ENCODE data around the gene PTGES2. TPM values are rescaled to one million over a fixed set of nuclear protein-coding genes. Genes with fewer than 3 reads are reported as not detected.
"Not testable (repeated sequence)": the region's sequence is repeated elsewhere in the genome, so short reads cannot be mapped to it uniquely, and the experiment has no call there.

The PTGES2 gene
- total and polyA plus RNA-seq, 4 donors: 22.8 to 41.1 (median 31.5) TPM

DNA sequence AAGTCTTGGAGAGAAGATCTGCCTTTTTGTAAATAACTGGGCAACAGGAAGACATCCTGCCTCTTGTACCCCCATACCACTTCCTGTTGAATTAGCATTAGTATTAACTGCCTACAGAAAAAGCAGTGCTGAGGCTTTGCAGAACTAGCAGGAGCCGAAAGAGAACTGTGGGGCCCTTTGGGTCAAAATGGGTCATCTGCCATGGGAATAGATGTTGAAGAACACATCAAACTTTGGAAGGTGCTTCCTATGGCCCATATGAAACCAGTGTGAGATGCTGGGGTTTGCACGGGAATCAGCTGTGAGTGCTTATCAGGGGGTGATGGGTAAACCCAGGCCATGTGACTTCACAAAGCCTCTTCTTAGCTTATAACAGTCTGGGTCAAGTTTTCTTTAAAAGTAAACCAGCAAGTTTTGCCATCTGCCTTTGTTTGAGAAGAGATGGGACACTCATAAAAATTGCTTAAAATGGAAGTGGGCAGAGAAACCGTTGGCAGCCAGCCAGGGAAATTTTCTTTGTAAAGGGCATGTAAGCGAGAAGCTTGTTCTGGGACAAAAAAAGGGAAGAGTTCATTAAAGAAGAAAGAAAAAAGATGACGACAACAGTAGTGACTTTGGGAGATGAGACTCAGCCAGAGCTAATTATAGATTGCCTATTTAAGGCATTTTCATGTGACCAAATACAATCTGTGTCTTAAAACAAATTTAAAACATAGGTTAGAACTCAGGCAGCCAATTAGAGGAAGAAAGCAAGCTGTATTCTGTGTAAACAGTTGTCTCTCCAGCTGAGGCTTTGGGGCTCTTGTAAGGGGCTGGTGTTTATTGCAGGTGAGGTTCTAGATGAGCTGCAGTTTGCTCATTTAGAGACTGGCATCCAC lies 55.1 kb downstream of the PTGES2 start:
- H3K9me3 ChIP-seq (ENCODE audit: control insufficient read depth in 4 of 4, low read length in 3 of 4): no peaks in the 10 kb centered on the region
- peak overlapping the region; percentile 71 to 87 for H3K27ac ChIP-seq (ENCODE audit: low read depth in 1 of 2, low read length in 2 of 2)
- no peak overlapping the region for H3K4me3 ChIP-seq (ENCODE audit: low read depth in 1 of 3, low read length in 3 of 3)
- DNase-seq (ENCODE audit: low spot score): peak; percentile 68
- TF ChIP-seq, protein P1, sequence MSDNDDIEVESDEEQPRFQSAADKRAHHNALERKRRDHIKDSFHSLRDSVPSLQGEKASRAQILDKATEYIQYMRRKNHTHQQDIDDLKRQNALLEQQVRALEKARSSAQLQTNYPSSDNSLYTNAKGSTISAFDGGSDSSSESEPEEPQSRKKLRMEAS (IDR thresholded peaks at IDR 0.05): no peak
- TF ChIP-seq, protein P2, sequence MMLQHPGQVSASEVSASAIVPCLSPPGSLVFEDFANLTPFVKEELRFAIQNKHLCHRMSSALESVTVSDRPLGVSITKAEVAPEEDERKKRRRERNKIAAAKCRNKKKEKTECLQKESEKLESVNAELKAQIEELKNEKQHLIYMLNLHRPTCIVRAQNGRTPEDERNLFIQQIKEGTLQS (IDR thresholded peaks at IDR 0.05): no peak
- TF ChIP-seq, protein P3, sequence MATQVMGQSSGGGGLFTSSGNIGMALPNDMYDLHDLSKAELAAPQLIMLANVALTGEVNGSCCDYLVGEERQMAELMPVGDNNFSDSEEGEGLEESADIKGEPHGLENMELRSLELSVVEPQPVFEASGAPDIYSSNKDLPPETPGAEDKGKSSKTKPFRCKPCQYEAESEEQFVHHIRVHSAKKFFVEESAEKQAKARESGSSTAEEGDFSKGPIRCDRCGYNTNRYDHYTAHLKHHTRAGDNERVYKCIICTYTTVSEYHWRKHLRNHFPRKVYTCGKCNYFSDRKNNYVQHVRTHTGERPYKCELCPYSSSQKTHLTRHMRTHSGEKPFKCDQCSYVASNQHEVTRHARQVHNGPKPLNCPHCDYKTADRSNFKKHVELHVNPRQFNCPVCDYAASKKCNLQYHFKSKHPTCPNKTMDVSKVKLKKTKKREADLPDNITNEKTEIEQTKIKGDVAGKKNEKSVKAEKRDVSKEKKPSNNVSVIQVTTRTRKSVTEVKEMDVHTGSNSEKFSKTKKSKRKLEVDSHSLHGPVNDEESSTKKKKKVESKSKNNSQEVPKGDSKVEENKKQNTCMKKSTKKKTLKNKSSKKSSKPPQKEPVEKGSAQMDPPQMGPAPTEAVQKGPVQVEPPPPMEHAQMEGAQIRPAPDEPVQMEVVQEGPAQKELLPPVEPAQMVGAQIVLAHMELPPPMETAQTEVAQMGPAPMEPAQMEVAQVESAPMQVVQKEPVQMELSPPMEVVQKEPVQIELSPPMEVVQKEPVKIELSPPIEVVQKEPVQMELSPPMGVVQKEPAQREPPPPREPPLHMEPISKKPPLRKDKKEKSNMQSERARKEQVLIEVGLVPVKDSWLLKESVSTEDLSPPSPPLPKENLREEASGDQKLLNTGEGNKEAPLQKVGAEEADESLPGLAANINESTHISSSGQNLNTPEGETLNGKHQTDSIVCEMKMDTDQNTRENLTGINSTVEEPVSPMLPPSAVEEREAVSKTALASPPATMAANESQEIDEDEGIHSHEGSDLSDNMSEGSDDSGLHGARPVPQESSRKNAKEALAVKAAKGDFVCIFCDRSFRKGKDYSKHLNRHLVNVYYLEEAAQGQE (IDR thresholded peaks at IDR 0.05): no peak
- TF ChIP-seq JUND (IDR thresholded peaks at IDR 0.05) (peak in 1 of 2 donors; percentile 36), NR2F2 (IDR thresholded peaks at IDR 0.05) (no peak), HNF4G (IDR thresholded peaks at IDR 0.05) (no peak), FOXA2 (IDR thresholded peaks at IDR 0.05) (no peak), FOXA1 (IDR thresholded peaks at IDR 0.05) (no peak), HNF4A (conservative IDR thresholded peaks at IDR 0.05) (peak in 1 of 2 donors; percentile 14), RAD21 (IDR thresholded peaks at IDR 0.05) (no peak), YY1 (IDR thresholded peaks at IDR 0.05) (no peak), TAF1 (conservative IDR thresholded peaks at IDR 0.05) (no peak), GABPA (IDR thresholded peaks at IDR 0.05 in 1 of 2, conservative IDR thresholded peaks at IDR 0.05 in 1 of 2) (no peak), EGR1 (IDR thresholded peaks at IDR 0.05; ENCODE audit: low read depth in 2 of 2) (no peak), RXRA (IDR thresholded peaks at IDR 0.05) (no peak), SP1 (IDR thresholded peaks at IDR 0.05) (peak; percentile 16)
- TF ChIP-seq, protein P4, sequence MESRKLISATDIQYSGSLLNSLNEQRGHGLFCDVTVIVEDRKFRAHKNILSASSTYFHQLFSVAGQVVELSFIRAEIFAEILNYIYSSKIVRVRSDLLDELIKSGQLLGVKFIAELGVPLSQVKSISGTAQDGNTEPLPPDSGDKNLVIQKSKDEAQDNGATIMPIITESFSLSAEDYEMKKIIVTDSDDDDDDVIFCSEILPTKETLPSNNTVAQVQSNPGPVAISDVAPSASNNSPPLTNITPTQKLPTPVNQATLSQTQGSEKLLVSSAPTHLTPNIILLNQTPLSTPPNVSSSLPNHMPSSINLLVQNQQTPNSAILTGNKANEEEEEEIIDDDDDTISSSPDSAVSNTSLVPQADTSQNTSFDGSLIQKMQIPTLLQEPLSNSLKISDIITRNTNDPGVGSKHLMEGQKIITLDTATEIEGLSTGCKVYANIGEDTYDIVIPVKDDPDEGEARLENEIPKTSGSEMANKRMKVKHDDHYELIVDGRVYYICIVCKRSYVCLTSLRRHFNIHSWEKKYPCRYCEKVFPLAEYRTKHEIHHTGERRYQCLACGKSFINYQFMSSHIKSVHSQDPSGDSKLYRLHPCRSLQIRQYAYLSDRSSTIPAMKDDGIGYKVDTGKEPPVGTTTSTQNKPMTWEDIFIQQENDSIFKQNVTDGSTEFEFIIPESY (IDR thresholded peaks at IDR 0.05): no peak
- TF ChIP-seq, protein P5, sequence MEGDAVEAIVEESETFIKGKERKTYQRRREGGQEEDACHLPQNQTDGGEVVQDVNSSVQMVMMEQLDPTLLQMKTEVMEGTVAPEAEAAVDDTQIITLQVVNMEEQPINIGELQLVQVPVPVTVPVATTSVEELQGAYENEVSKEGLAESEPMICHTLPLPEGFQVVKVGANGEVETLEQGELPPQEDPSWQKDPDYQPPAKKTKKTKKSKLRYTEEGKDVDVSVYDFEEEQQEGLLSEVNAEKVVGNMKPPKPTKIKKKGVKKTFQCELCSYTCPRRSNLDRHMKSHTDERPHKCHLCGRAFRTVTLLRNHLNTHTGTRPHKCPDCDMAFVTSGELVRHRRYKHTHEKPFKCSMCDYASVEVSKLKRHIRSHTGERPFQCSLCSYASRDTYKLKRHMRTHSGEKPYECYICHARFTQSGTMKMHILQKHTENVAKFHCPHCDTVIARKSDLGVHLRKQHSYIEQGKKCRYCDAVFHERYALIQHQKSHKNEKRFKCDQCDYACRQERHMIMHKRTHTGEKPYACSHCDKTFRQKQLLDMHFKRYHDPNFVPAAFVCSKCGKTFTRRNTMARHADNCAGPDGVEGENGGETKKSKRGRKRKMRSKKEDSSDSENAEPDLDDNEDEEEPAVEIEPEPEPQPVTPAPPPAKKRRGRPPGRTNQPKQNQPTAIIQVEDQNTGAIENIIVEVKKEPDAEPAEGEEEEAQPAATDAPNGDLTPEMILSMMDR (IDR thresholded peaks at IDR 0.05; ENCODE audit: low read depth, low read length, missing input control): no peak
- peaks cover 17 to 47% (median 36%) of the 10 kb centered on the region in 4 donors for H3K4me1 ChIP-seq (ENCODE audit: control insufficient read depth in 4 of 4, insufficient read depth in 4 of 4, low read length in 3 of 4)
- 11% methylated on average over 5 of the region's 5 CpGs for WGBS
- no peaks in the 10 kb centered on the region for H3K27me3 ChIP-seq (ENCODE audit: control insufficient read depth in 4 of 4, insufficient read depth in 4 of 4, low read length in 3 of 4)
- H3K36me3 ChIP-seq (ENCODE audit: control insufficient read depth in 4 of 4, insufficient read depth in 3 of 4, low read depth in 1 of 4, low read length in 3 of 4): no peaks in the 10 kb centered on the region
- H3K9ac ChIP-seq (ENCODE audit: low read depth in 1 of 2, low read length in 2 of 2): peak overlapping the region; percentile 47 to 81

DNA sequence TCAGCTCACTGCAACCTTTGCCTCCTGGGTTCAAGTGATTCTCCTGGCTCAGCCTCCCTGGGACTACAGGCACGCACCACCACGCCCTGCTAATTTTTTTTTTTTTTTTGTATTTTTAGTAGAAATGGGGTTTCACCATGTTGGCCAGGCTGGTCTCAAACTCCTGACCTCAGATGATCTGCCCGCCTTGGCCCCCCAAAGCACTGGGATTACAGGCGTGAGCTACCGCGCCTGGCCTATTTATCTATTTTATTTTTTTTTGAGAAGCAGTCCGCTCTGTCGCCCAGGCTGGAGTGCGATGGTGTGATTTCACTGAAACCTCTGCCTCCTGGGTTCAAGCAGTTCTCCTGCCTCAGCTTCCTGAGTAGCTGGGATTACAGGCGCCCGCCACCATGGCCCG lies 56.1 kb downstream of the PTGES2 start:
- not testable (repeated sequence) for DNase-seq (ENCODE audit: low spot score); H3K4me3 ChIP-seq (ENCODE audit: low read depth in 1 of 3, low read length in 3 of 3); H3K36me3 ChIP-seq (ENCODE audit: control insufficient read depth in 4 of 4, insufficient read depth in 3 of 4, low read depth in 1 of 4, low read length in 3 of 4); H3K27me3 ChIP-seq (ENCODE audit: control insufficient read depth in 4 of 4, insufficient read depth in 4 of 4, low read length in 3 of 4); H3K9me3 ChIP-seq (ENCODE audit: control insufficient read depth in 4 of 4, low read length in 3 of 4); H3K9ac ChIP-seq (ENCODE audit: low read depth in 1 of 2, low read length in 2 of 2)
- Histone ChIP-seq H3K4me1 (ENCODE audit: control insufficient read depth in 4 of 4, insufficient read depth in 4 of 4, low read length in 3 of 4) (peaks cover 21 to 52% (median 38%) of the 10 kb centered on the region in 4 donors), H3K27ac (ENCODE audit: low read depth in 1 of 2, low read length in 2 of 2) (peak overlapping the region; percentile 71 to 87)
- 87% methylated on average over 12 of the region's 12 CpGs for WGBS
